Uterus (tissue), 4 donors: ENCODE measurements around the gene TRAP1. TPM values are rescaled to one million over a fixed set of nuclear protein-coding genes. Genes with fewer than 3 reads are reported as not detected.

Source experiments
- DNase-seq, 2 donors: peaks; one replicate each; pipeline ENCODE4 v3.0.0-alpha.2; 2019 to 2020
- H3K27ac ChIP-seq, 2 donors: fragments of 200-600 bp; sonication (generic); 1 replicate in 1 of 2; 2 replicates in 1 of 2; pipeline ENCODE4 v1.5.1; 2016 to 2018
- H3K27me3 ChIP-seq, 2 donors: fragments of 200-600 bp; sonication (generic); one replicate each; pipeline ENCODE4 v1.5.1; 2018 to 2019; ENCODE audit warnings: control low read depth in 1 of 2
- H3K36me3 ChIP-seq, 2 donors: fragments of 200-600 bp; sonication (generic); one replicate each; pipeline ENCODE4 v1.5.1; 2019; ENCODE audit warnings: control low read depth in 1 of 2
- H3K4me1 ChIP-seq, 2 donors: fragments of 200-600 bp; sonication (generic); one replicate each; pipeline ENCODE4 v1.5.1; 2018 to 2019; ENCODE audit warnings: control low read depth in 1 of 2
- H3K4me3 ChIP-seq, 2 donors: fragments of 200-600 bp; sonication (generic); 1 replicate in 1 of 2; 2 replicates in 1 of 2; pipeline ENCODE4 v1.5.1; 2018 to 2019; ENCODE audit warnings: mild to moderate bottlenecking in 1 of 2
- H3K9me3 ChIP-seq, 2 donors: fragments of 200-600 bp; sonication (generic); one replicate each; pipeline ENCODE4 v1.5.1; 2019; ENCODE audit warnings: control low read depth in 1 of 2
- CTCF ChIP-seq, 4 experiments: fragments of 200-600 bp in 2 of 4; fragments of 450-650 bp in 2 of 4; sonication (generic) in 2 of 4; IDR thresholded peaks; one replicate each; pipeline ENCODE4 v1.5.1; 2016 to 2019; ENCODE audit warnings: antibody characterized with exemption in 4 of 4, mild to moderate bottlenecking in 2 of 4, moderate library complexity in 1 of 4
- POLR2A ChIP-seq, 2 donors: fragments of 450-650 bp; IDR thresholded peaks; one replicate each; pipeline ENCODE4 v1.6.1; 2016; ENCODE audit warnings: antibody characterized with exemption in 2 of 2, mild to moderate bottlenecking in 1 of 2, moderate library complexity in 1 of 2
- intact Hi-C: fragments of 100-400 bp; cut with DNase I; formaldehyde crosslinking; loops from one replicate; pipeline ENCODE4 v1.15.1; 2023; ENCODE audit warnings: low total_unique reads
- total RNA-seq, 4 donors: library from RNA; depleted of rRNA in 3 of 4; stranded (reverse); fragments of >200 nt in 3 of 4; gene quantifications; one replicate each; pipeline versions ENCODE4 v1.1.0 to v1.2.4, GENCODE V29; 2014 to 2023
- donor health status: DM: yes; HTN: yes; CAD: no.

The TRAP1 gene
- total RNA-seq, 4 donors from 2014 or later, result 54.8 to 119 (median 84.8) TPM

- H3K27ac ChIP-seq, result no peak overlapping the region
- DNase-seq, result no peak
- TF ChIP-seq CTCF (IDR thresholded peaks at IDR 0.05) (no peak), POLR2A (IDR thresholded peaks at IDR 0.05) (no peak)
- H3K4me3 ChIP-seq, result no peak overlapping the region
- no peaks in the 10 kb centered on the region for H3K4me1 ChIP-seq
- H3K36me3 ChIP-seq, result no peaks in the 10 kb centered on the region
- H3K27me3 ChIP-seq, result no peaks in the 10 kb centered on the region
- intact Hi-C loops, result no loop called here
- no peaks in the 10 kb centered on the region for H3K9me3 ChIP-seq
These were observed 21.2 kb upstream of the TRAP1 start for GRCh38 chr16:3738541-3738940.

DNA sequence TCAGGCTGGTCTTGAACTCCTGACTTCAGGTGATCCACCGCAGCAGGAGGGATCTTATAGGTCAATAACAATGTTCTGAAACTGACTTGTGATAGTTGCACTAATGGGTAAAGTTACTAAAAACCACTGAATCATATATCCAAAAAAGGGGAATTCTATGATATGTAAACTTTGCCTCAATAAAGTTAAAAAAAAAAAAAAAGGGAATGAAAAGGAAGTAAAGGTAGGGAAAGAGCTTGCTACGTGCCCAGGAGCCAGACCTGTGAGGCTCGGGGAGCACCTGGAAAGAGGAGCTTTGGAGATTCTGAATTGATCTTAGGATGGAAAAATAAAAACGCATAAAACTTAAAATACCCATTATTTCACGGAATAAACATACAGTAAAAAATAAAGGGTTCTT, 20.8 kb upstream of the TRAP1 start:
- Histone ChIP-seq H3K27me3 (no peaks in the 10 kb centered on the region), H3K4me1 (no peaks in the 10 kb centered on the region), H3K36me3 (no peaks in the 10 kb centered on the region), H3K4me3 (no peak overlapping the region), H3K27ac (no peak overlapping the region), H3K9me3 (no peaks in the 10 kb centered on the region)
- intact Hi-C loops, result no loop called here
- TF ChIP-seq POLR2A (IDR thresholded peaks at IDR 0.05) (no peak), CTCF (IDR thresholded peaks at IDR 0.05) (no peak)
- no peak for DNase-seq

DNA sequence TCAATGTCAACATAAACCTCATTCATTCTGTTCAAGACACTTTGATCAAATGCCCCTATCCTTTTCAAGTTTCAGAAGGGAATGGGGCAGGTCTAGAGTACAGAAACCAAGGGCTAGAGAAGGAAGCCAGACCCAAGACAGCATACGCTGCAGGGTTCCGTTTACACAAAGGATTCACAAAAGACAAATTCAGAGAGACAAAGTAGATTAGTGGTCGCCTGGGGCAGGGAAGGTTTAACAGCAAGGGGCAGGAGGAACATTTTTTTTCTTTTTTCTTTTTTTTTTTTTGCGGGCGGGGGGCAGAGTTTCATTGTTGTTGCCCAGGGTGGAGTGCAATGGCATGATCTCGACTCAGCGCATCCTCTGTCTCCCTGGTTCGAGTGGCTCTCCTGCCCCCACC, 19.9 kb upstream of the TRAP1 start:
- H3K4me3 ChIP-seq, result no peak overlapping the region
- H3K27ac ChIP-seq, result no peak overlapping the region
- TF ChIP-seq CTCF (IDR thresholded peaks at IDR 0.05), result no peak
- no peak for TF ChIP-seq POLR2A (IDR thresholded peaks at IDR 0.05)
- no peaks in the 10 kb centered on the region for H3K4me1 ChIP-seq
- intact Hi-C loops, result no loop called here
- no peaks in the 10 kb centered on the region for H3K27me3 ChIP-seq
- DNase-seq, result no peak
- no peaks in the 10 kb centered on the region for H3K36me3 ChIP-seq
- H3K9me3 ChIP-seq, result no peaks in the 10 kb centered on the region

DNA sequence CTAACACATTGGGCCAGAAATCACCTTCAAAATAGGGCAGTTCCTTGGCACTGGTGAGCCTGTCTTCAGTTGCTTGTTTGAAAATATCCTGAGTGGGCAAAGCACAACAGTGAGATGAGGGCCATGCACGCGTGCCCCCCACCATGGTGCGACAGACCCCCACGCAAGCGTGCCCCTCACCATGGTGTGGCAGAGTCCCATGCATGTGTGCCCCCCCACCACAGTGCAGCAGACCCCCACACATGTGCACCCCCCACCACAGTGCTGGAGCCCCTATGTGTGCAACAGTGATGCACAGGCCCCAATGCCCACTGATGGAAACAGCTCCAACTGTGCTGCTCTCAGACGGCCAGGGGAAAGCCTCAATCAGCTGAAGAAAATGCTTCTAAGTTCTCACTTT, 18.8 kb upstream of the TRAP1 start:
- Histone ChIP-seq H3K36me3 (no peaks in the 10 kb centered on the region), H3K4me1 (no peaks in the 10 kb centered on the region), H3K4me3 (no peak overlapping the region), H3K9me3 (no peaks in the 10 kb centered on the region), H3K27me3 (no peaks in the 10 kb centered on the region), H3K27ac (no peak overlapping the region)
- DNase-seq, result no peak
- intact Hi-C loops, result no loop called here
- TF ChIP-seq POLR2A (IDR thresholded peaks at IDR 0.05), result no peak
- no peak for TF ChIP-seq CTCF (IDR thresholded peaks at IDR 0.05)

GRCh38 chr16:3735541-3735940, 18.2 kb upstream of the TRAP1 start:
- Histone ChIP-seq H3K4me1 (no peaks in the 10 kb centered on the region), H3K9me3 (no peaks in the 10 kb centered on the region), H3K27me3 (no peaks in the 10 kb centered on the region), H3K4me3 (no peak overlapping the region), H3K36me3 (no peaks in the 10 kb centered on the region), H3K27ac (no peak overlapping the region)
- no peak for DNase-seq
- intact Hi-C loops, result no loop called here
- TF ChIP-seq CTCF (IDR thresholded peaks at IDR 0.05) (no peak), POLR2A (IDR thresholded peaks at IDR 0.05) (no peak)
